ENCODE measurements around the gene PRLH.

PRLH gene

GRCh38 chr2:237566401-237567235 lies at the start of gene PRLH:
PRLH (plus strand) TSS chr2:237566574; CDS start chr2:237566574, 0 bp downstream.
- no peaks in the 10 kb centered on the region for H3K9me3 Mint-ChIP-seq
- no peak within 1 kb of the TSS for H3K4me3 Mint-ChIP-seq
- no peak within 1 kb of the TSS for H3K27ac Mint-ChIP-seq
- ATAC-seq (no peak), DNase-seq (ENCODE audit: low spot score in 2 of 2) (no peak)
- H3K36me3 Mint-ChIP-seq = no peaks in the 10 kb centered on the region
- peaks cover under 1% of the 10 kb centered on the region for H3K4me1 Mint-ChIP-seq

- Mint-ChIP-seq H3K9me3 (no peaks in the 10 kb centered on the region), H3K27ac (no peak overlapping the region), H3K4me1 (no peaks in the 10 kb centered on the region), H3K4me3 (no peak overlapping the region), H3K36me3 (no peaks in the 10 kb centered on the region)
- ATAC-seq (no peak), DNase-seq (ENCODE audit: low spot score in 2 of 2) (no peak)
Observed at GRCh38 chr2:237517163-237517562, 49.2 kb upstream of the PRLH start.

GRCh38 chr2:237517990-237518389 lies 48.4 kb upstream of the PRLH start:
- no peaks in the 10 kb centered on the region for H3K9me3 Mint-ChIP-seq
- H3K4me1 Mint-ChIP-seq = no peaks in the 10 kb centered on the region
- H3K27ac Mint-ChIP-seq = no peak overlapping the region
- H3K4me3 Mint-ChIP-seq = no peak overlapping the region
- no peaks in the 10 kb centered on the region for H3K36me3 Mint-ChIP-seq
- ATAC-seq (no peak), DNase-seq (ENCODE audit: low spot score in 2 of 2) (no peak)

- Mint-ChIP-seq H3K27ac (no peak overlapping the region), H3K4me1 (no peaks in the 10 kb centered on the region), H3K36me3 (no peaks in the 10 kb centered on the region), H3K4me3 (no peak overlapping the region), H3K9me3 (no peaks in the 10 kb centered on the region)
- DNase-seq (ENCODE audit: low spot score in 2 of 2) (no peak), ATAC-seq (peak; percentile 27)
Observed at GRCh38 chr2:237519506-237520245, 46.7 kb upstream of the PRLH start.

GRCh38 chr2:237520290-237520689 lies 46.1 kb upstream of the PRLH start:
- H3K4me1 Mint-ChIP-seq = no peaks in the 10 kb centered on the region
- DNase-seq (ENCODE audit: low spot score in 2 of 2) = no peak
- no peak overlapping the region for H3K4me3 Mint-ChIP-seq
- no peaks in the 10 kb centered on the region for H3K36me3 Mint-ChIP-seq
- H3K27ac Mint-ChIP-seq = no peak overlapping the region
- peak; percentile 17 for ATAC-seq
- H3K9me3 Mint-ChIP-seq = no peaks in the 10 kb centered on the region

- DNase-seq (ENCODE audit: low spot score in 2 of 2) (no peak), ATAC-seq (no peak)
- H3K36me3 Mint-ChIP-seq = no peaks in the 10 kb centered on the region
- H3K4me1 Mint-ChIP-seq = no peaks in the 10 kb centered on the region
- no peaks in the 10 kb centered on the region for H3K9me3 Mint-ChIP-seq
- H3K4me3 Mint-ChIP-seq = no peak overlapping the region
- H3K27ac Mint-ChIP-seq = no peak overlapping the region
Observed at GRCh38 chr2:237524631-237525030, 41.7 kb upstream of the PRLH start.

GRCh38 chr2:237525559-237526157 lies 40.7 kb upstream of the PRLH start:
- Mint-ChIP-seq H3K9me3 (no peaks in the 10 kb centered on the region), H3K27ac (no peak overlapping the region), H3K36me3 (no peaks in the 10 kb centered on the region), H3K4me1 (no peaks in the 10 kb centered on the region), H3K4me3 (no peak overlapping the region)
- DNase-seq (ENCODE audit: low spot score in 2 of 2) = no peak
- ATAC-seq = peak; percentile 13

- Mint-ChIP-seq H3K4me3 (no peak overlapping the region), H3K4me1 (no peaks in the 10 kb centered on the region), H3K36me3 (no peaks in the 10 kb centered on the region), H3K27ac (no peak overlapping the region), H3K9me3 (no peaks in the 10 kb centered on the region)
- DNase-seq (ENCODE audit: low spot score in 2 of 2) (no peak), ATAC-seq (no peak)
Observed at GRCh38 chr2:237527233-237527632, 39.1 kb upstream of the PRLH start.

- Mint-ChIP-seq H3K4me3 (no peak overlapping the region), H3K9me3 (no peaks in the 10 kb centered on the region), H3K4me1 (no peaks in the 10 kb centered on the region), H3K36me3 (no peaks in the 10 kb centered on the region), H3K27ac (no peak overlapping the region)
- DNase-seq (ENCODE audit: low spot score in 2 of 2) (no peak), ATAC-seq (no peak)
Observed at GRCh38 chr2:237527766-237528165, 38.6 kb upstream of the PRLH start.

GRCh38 chr2:237529452-237530402 lies 36.6 kb upstream of the PRLH start:
- Mint-ChIP-seq H3K9me3 (no peaks in the 10 kb centered on the region), H3K4me3 (no peak overlapping the region), H3K4me1 (no peaks in the 10 kb centered on the region), H3K36me3 (no peaks in the 10 kb centered on the region), H3K27ac (no peak overlapping the region)
- ATAC-seq (no peak), DNase-seq (ENCODE audit: low spot score in 2 of 2) (no peak)

GRCh38 chr2:237530472-237531433 lies 35.6 kb upstream of the PRLH start:
- Mint-ChIP-seq H3K36me3 (no peaks in the 10 kb centered on the region), H3K4me3 (no peak overlapping the region), H3K9me3 (no peaks in the 10 kb centered on the region), H3K27ac (no peak overlapping the region), H3K4me1 (no peaks in the 10 kb centered on the region)
- ATAC-seq (no peak), DNase-seq (ENCODE audit: low spot score in 2 of 2) (no peak)

- H3K4me1 Mint-ChIP-seq = no peaks in the 10 kb centered on the region
- no peaks in the 10 kb centered on the region for H3K36me3 Mint-ChIP-seq
- DNase-seq (ENCODE audit: low spot score in 2 of 2) = no peak
- H3K27ac Mint-ChIP-seq = no peak overlapping the region
- ATAC-seq = no peak
- H3K9me3 Mint-ChIP-seq = no peaks in the 10 kb centered on the region
- H3K4me3 Mint-ChIP-seq = no peak overlapping the region
Observed at GRCh38 chr2:237532160-237532559, 34.2 kb upstream of the PRLH start.

- ATAC-seq (no peak), DNase-seq (ENCODE audit: low spot score in 2 of 2) (no peak)
- H3K4me1 Mint-ChIP-seq = no peaks in the 10 kb centered on the region
- H3K27ac Mint-ChIP-seq = no peak overlapping the region
- H3K36me3 Mint-ChIP-seq = no peaks in the 10 kb centered on the region
- H3K4me3 Mint-ChIP-seq = no peak overlapping the region
- no peaks in the 10 kb centered on the region for H3K9me3 Mint-ChIP-seq
Observed at GRCh38 chr2:237533668-237534161, 32.7 kb upstream of the PRLH start.

- Mint-ChIP-seq H3K27ac (no peak overlapping the region), H3K4me1 (no peaks in the 10 kb centered on the region), H3K4me3 (no peak overlapping the region), H3K36me3 (no peaks in the 10 kb centered on the region), H3K9me3 (no peaks in the 10 kb centered on the region)
- ATAC-seq (no peak), DNase-seq (ENCODE audit: low spot score in 2 of 2) (no peak)
Observed at GRCh38 chr2:237534380-237534779, 32.0 kb upstream of the PRLH start.
